Neural cell (in vitro differentiated cells): ENCODE measurements around the gene DIAPH2. TPM values are rescaled to one million over a fixed set of nuclear protein-coding genes. Genes with fewer than 3 reads are reported as not detected.
"Not testable (repeated sequence)": the region's sequence is repeated elsewhere in the genome, so short reads cannot be mapped to it uniquely, and the experiment has no call there.

ENCODE experiments used
- H2AFZ ChIP-seq: fragments of 200-600, 300-800 bp; sonication (generic), shearing (Covaris generic); 2 replicates; pipeline ENCODE4 v1.6.0; 2014; ENCODE audit warnings: low read depth, mild to moderate bottlenecking, antibody characterized with exemption, low read length, moderate library complexity
- H3F3A ChIP-seq: fragments of 200-600 bp; shearing (Covaris generic); 2 replicates; pipeline ENCODE4 v1.6.1; 2016; ENCODE audit warnings: mild to moderate bottlenecking, moderate library complexity, mixed read lengths, antibody characterized with exemption, low read length; ENCODE audit not compliant: insufficient read depth, poor library complexity, severe bottlenecking
- H3K27ac ChIP-seq: fragments of 200-600, 300-800 bp; sonication (generic), shearing (Covaris generic); 2 replicates; pipeline ENCODE4 v1.5.1; 2014; ENCODE audit warnings: mild to moderate bottlenecking, low read length, moderate library complexity
- H3K27me3 ChIP-seq: fragments of 300-800, 200-600 bp; sonication (generic), shearing (Covaris generic); 2 replicates; pipeline ENCODE4 v1.6.0; 2014; ENCODE audit warnings: mild to moderate bottlenecking, low read depth, low read length, moderate library complexity; ENCODE audit not compliant: insufficient read depth
- H3K36me3 ChIP-seq: fragments of 300-800, 200-600 bp; sonication (generic), shearing (Covaris generic); 2 replicates; pipeline ENCODE4 v1.5.1; 2014; ENCODE audit warnings: mild to moderate bottlenecking, antibody characterized with exemption, low read length, moderate library complexity; ENCODE audit not compliant: insufficient read depth
- H3K4me2 ChIP-seq: fragments of 300-800, 200-600 bp; sonication (generic), shearing (Covaris generic); 2 replicates; pipeline ENCODE4 v1.6.0; 2014; ENCODE audit warnings: mild to moderate bottlenecking, low read length
- H3K4me3 ChIP-seq: fragments of 300-800, 200-600 bp; sonication (generic), shearing (Covaris generic); 2 replicates; pipeline ENCODE4 v1.5.1; 2014; ENCODE audit warnings: mild to moderate bottlenecking, low read length, moderate library complexity
- H3K79me2 ChIP-seq: fragments of 200-600 bp; shearing (Covaris generic); replicated peaks from 2 replicates; pipeline ENCODE4 v1.6.0; 2014; ENCODE audit warnings: mild to moderate bottlenecking, low read length, moderate library complexity; ENCODE audit not compliant: insufficient read depth
- H3K9ac ChIP-seq: fragments of 300-800, 200-600 bp; sonication (generic), shearing (Covaris generic); 2 replicates; pipeline ENCODE4 v1.6.1; 2016; ENCODE audit warnings: mild to moderate bottlenecking, low read length, mixed read lengths
- H3K9me2 ChIP-seq: fragments of 200-600 bp; shearing (Covaris generic); 2 replicates; pipeline ENCODE4 v1.6.1; 2016; ENCODE audit warnings: mild to moderate bottlenecking, low read length, mixed read lengths; ENCODE audit not compliant: insufficient read depth
- H3K9me3 ChIP-seq: fragments of 200-600, 300-800 bp; sonication (generic), shearing (Covaris generic); 2 replicates; pipeline ENCODE4 v1.6.1; 2016; ENCODE audit warnings: mild to moderate bottlenecking, mixed run types, low read length, moderate library complexity, mixed read lengths
- H4K20me1 ChIP-seq: fragments of 200-600 bp; shearing (Covaris generic); 2 replicates; pipeline ENCODE4 v1.6.1; 2016; ENCODE audit warnings: mild to moderate bottlenecking, mixed run types; ENCODE audit not compliant: insufficient read depth
- CTCF ChIP-seq: fragments of 450-650 bp; IDR thresholded peaks from 2 replicates; pipeline ENCODE4 v1.5.1; 2014; ENCODE audit warnings: antibody characterized with exemption, mild to moderate bottlenecking, moderate library complexity; ENCODE audit not compliant: poor library complexity, severe bottlenecking
- EP300 ChIP-seq: fragments of 450-650 bp; conservative IDR thresholded peaks from 2 replicates; pipeline ENCODE4 v1.6.1; 2014; ENCODE audit warnings: antibody characterized with exemption, mild to moderate bottlenecking, moderate library complexity; ENCODE audit not compliant: poor library complexity, severe bottlenecking
- EZH2 ChIP-seq: fragments of 200-600, 300-800 bp; shearing (Covaris generic), sonication (generic); IDR thresholded peaks from 2 replicates; pipeline ENCODE4 v1.6.1; 2014; ENCODE audit warnings: antibody characterized with exemption, low read length, borderline replicate concordance, mild to moderate bottlenecking; ENCODE audit not compliant: insufficient read depth, poor library complexity, severe bottlenecking
- MXI1 ChIP-seq: fragments of 450-650 bp; conservative IDR thresholded peaks from 2 replicates; pipeline ENCODE4 v1.6.1; 2014; ENCODE audit warnings: antibody characterized with exemption, mild to moderate bottlenecking; ENCODE audit not compliant: poor library complexity, severe bottlenecking
- POLR2AphosphoS5 ChIP-seq: IDR thresholded peaks from 2 replicates; pipeline ENCODE4 v1.6.1; 2012
- RAD21 ChIP-seq: fragments of 450-650 bp; conservative IDR thresholded peaks from 2 replicates; pipeline ENCODE4 v1.6.1; 2014; ENCODE audit warnings: antibody characterized with exemption, mild to moderate bottlenecking, moderate library complexity
- REST ChIP-seq: IDR thresholded peaks from 2 replicates; pipeline ENCODE4 v1.6.1; 2012; ENCODE audit warnings: borderline replicate concordance
- SMC3 ChIP-seq: fragments of 450-650 bp; conservative IDR thresholded peaks from 2 replicates; pipeline ENCODE4 v1.6.1; 2014; ENCODE audit warnings: antibody characterized with exemption, mild to moderate bottlenecking, moderate library complexity; ENCODE audit not compliant: poor library complexity
- TAF1 ChIP-seq: IDR thresholded peaks from 2 replicates; pipeline ENCODE4 v1.6.1; 2012; ENCODE audit warnings: low read depth
- polyA plus RNA-seq: library from polyadenylated mRNA; depleted of rRNA; stranded (reverse); fragments of >200 nt; gene quantifications from 2 replicates; pipeline ENCODE4 v1.2.3, GENCODE V29; 2014

DIAPH2 gene
- polyA plus RNA-seq, 1 donor from 2014 or later: 0.07 TPM

- Histone ChIP-seq H3K27me3 (no peaks in the 10 kb centered on the region), H3K36me3 (no peaks in the 10 kb centered on the region), H3K9me2 (no peaks in the 10 kb centered on the region), H3K4me3 (no peak overlapping the region), H3K27ac (no peak overlapping the region), H3F3A (no peaks in the 10 kb centered on the region), H3K9ac (no peak overlapping the region), H2AFZ (no peak overlapping the region), H3K79me2 (no peaks in the 10 kb centered on the region), H3K4me2 (no peak overlapping the region), H3K9me3 (no peaks in the 10 kb centered on the region), H4K20me1 (no peaks in the 10 kb centered on the region)
- TF ChIP-seq TAF1 (no peak), RAD21 (no peak), MXI1 (no peak), SMC3 (no peak), EZH2 (no peak), POLR2AphosphoS5 (no peak), CTCF (no peak), EP300 (no peak), REST (no peak)
Observed at GRCh38 chrX:96841325-96841724, 156.7 kb downstream of the DIAPH2 start.

- not testable (repeated sequence) for H3K27me3 ChIP-seq, H3K36me3 ChIP-seq, H3F3A ChIP-seq, H3K9me2 ChIP-seq, H3K79me2 ChIP-seq, H2AFZ ChIP-seq, H3K4me2 ChIP-seq, H3K27ac ChIP-seq, H3K4me3 ChIP-seq, H4K20me1 ChIP-seq, H3K9me3 ChIP-seq, H3K9ac ChIP-seq
Observed at GRCh38 chrX:96841866-96842265, 157.2 kb downstream of the DIAPH2 start.

- no peaks in the 10 kb centered on the region for H3K9me3 ChIP-seq
- no peaks in the 10 kb centered on the region for H3K27me3 ChIP-seq
- H3K9ac ChIP-seq: no peak overlapping the region
- TF ChIP-seq EP300 (no peak), POLR2AphosphoS5 (no peak), TAF1 (no peak), EZH2 (no peak), MXI1 (no peak), REST (no peak), SMC3 (no peak), CTCF (no peak), RAD21 (no peak)
- no peaks in the 10 kb centered on the region for H3K9me2 ChIP-seq
- no peak overlapping the region for H3K4me2 ChIP-seq
- H3K36me3 ChIP-seq: no peaks in the 10 kb centered on the region
- no peaks in the 10 kb centered on the region for H3F3A ChIP-seq
- H2AFZ ChIP-seq: no peak overlapping the region
- no peaks in the 10 kb centered on the region for H4K20me1 ChIP-seq
- H3K79me2 ChIP-seq: no peaks in the 10 kb centered on the region
- H3K27ac ChIP-seq: no peak overlapping the region
- no peak overlapping the region for H3K4me3 ChIP-seq
Observed at GRCh38 chrX:96843566-96843965, 158.9 kb downstream of the DIAPH2 start.
